HUES64 (cell line): ENCODE results near the gene GPR180.

Source experiments
- H3K27ac ChIP-seq: 2 replicates; pipeline ENCODE4 v1.7.0; 2013; ENCODE audit warnings: low read depth, low read length, inconsistent platforms
- H3K27me3 ChIP-seq: 2 replicates; pipeline ENCODE4 v1.6.1; 2013; ENCODE audit warnings: mild to moderate bottlenecking, low read length; ENCODE audit not compliant: insufficient read depth
- H3K36me3 ChIP-seq: 2 replicates; pipeline ENCODE4 v1.6.1; 2013; ENCODE audit warnings: mild to moderate bottlenecking, low read length; ENCODE audit not compliant: insufficient read depth
- H3K4me1 ChIP-seq: 2 replicates; pipeline ENCODE4 v1.6.1; 2013; ENCODE audit warnings: mild to moderate bottlenecking, low read length, moderate library complexity; ENCODE audit not compliant: insufficient read depth
- H3K4me3 ChIP-seq: 2 replicates; pipeline ENCODE4 v1.5.1; 2013; ENCODE audit warnings: mild to moderate bottlenecking, low read length, moderate library complexity
- H3K9ac ChIP-seq: 2 replicates; pipeline ENCODE4 v1.6.1; 2013; ENCODE audit warnings: mild to moderate bottlenecking, low read depth, low read length
- H3K9me3 ChIP-seq: 2 replicates; pipeline ENCODE4 v1.6.1; 2013; ENCODE audit warnings: low read depth, low read length; ENCODE audit not compliant: insufficient read depth
- WGBS: fragments of 150-250, 120-280 bp; methylation state at CpG from one replicate; pipeline ENCODE4 v1.1.7; 2013; ENCODE audit warnings: missing lambda C conversion rate; 5-methylcytosine and 5-hydroxymethylcytosine counted together

GPR180 gene

GRCh38 chr13:94568443-94568842 is 33.2 kb upstream of the GPR180 start:
- WGBS, result 100% methylated on average over 1 of the region's 1 CpG
- Histone ChIP-seq H3K27ac (no peak overlapping the region), H3K4me3 (no peak overlapping the region), H3K9ac (no peak overlapping the region), H3K4me1 (no peaks in the 10 kb centered on the region), H3K9me3 (no peaks in the 10 kb centered on the region), H3K27me3 (no peaks in the 10 kb centered on the region), H3K36me3 (peaks cover 34% of the 10 kb centered on the region)

- Histone ChIP-seq H3K9ac (no peak overlapping the region), H3K36me3 (peaks cover 45% of the 10 kb centered on the region), H3K27ac (no peak overlapping the region), H3K4me1 (no peaks in the 10 kb centered on the region), H3K9me3 (no peaks in the 10 kb centered on the region), H3K4me3 (no peak overlapping the region), H3K27me3 (no peaks in the 10 kb centered on the region)
- WGBS, result 92% methylated on average over 3 of the region's 3 CpGs
These were observed 32.0 kb upstream of the GPR180 start for GRCh38 chr13:94569615-94570014.

- no peak overlapping the region for H3K4me3 ChIP-seq
- H3K27ac ChIP-seq, result no peak overlapping the region
- peaks cover 100% of the 10 kb centered on the region for H3K36me3 ChIP-seq
- no peak overlapping the region for H3K9ac ChIP-seq
- WGBS, result 100% methylated on average over 1 of the region's 1 CpG
- no peaks in the 10 kb centered on the region for H3K27me3 ChIP-seq
- H3K4me1 ChIP-seq, result no peaks in the 10 kb centered on the region
- H3K9me3 ChIP-seq, result no peaks in the 10 kb centered on the region
These were observed 22.6 kb upstream of the GPR180 start for GRCh38 chr13:94579063-94579462.

- H3K36me3 ChIP-seq, result peaks cover 86% of the 10 kb centered on the region
These were observed 17.7 kb upstream of the GPR180 start for GRCh38 chr13:94583926-94584325.

GRCh38 chr13:94585543-94586101 is 16.0 kb upstream of the GPR180 start:
- Histone ChIP-seq H3K4me1 (no peaks in the 10 kb centered on the region), H3K27me3 (no peaks in the 10 kb centered on the region), H3K4me3 (no peak overlapping the region), H3K9me3 (no peaks in the 10 kb centered on the region), H3K9ac (no peak overlapping the region), H3K36me3 (peaks cover 85% of the 10 kb centered on the region), H3K27ac (no peak overlapping the region)
- WGBS, result 100% methylated on average over 6 of the region's 6 CpGs

More at GRCh38 chr13:94583926-94584325, 17.7 kb upstream of the GPR180 start:
- H3K27ac ChIP-seq, result no peak overlapping the region
- H3K4me1 ChIP-seq, result no peaks in the 10 kb centered on the region
- no peaks in the 10 kb centered on the region for H3K9me3 ChIP-seq
- no peak overlapping the region for H3K9ac ChIP-seq
- no peaks in the 10 kb centered on the region for H3K27me3 ChIP-seq
- no CpG with 5 or more reads among the region's 1 CpG for WGBS
- no peak overlapping the region for H3K4me3 ChIP-seq

- Histone ChIP-seq H3K36me3 (peaks cover 85% of the 10 kb centered on the region), H3K9ac (no peak overlapping the region), H3K9me3 (no peaks in the 10 kb centered on the region), H3K27ac (no peak overlapping the region), H3K27me3 (no peaks in the 10 kb centered on the region), H3K4me1 (no peaks in the 10 kb centered on the region), H3K4me3 (no peak overlapping the region)
- whole genome bisulfite sequencing, result 95% methylated on average over 7 of the region's 7 CpGs
These were observed 15.3 kb upstream of the GPR180 start for GRCh38 chr13:94586371-94586770.

GRCh38 chr13:94588541-94588940 is 13.1 kb upstream of the GPR180 start:
- Histone ChIP-seq H3K27me3 (no peaks in the 10 kb centered on the region), H3K27ac (no peak overlapping the region), H3K4me3 (no peak overlapping the region), H3K9ac (no peak overlapping the region), H3K9me3 (no peaks in the 10 kb centered on the region), H3K36me3 (peaks cover 84% of the 10 kb centered on the region), H3K4me1 (no peaks in the 10 kb centered on the region)
- 94% methylated on average over 3 of the region's 4 CpGs for WGBS

- Histone ChIP-seq H3K9ac (no peak overlapping the region), H3K27me3 (no peaks in the 10 kb centered on the region), H3K27ac (no peak overlapping the region), H3K4me3 (no peak overlapping the region), H3K36me3 (peaks cover 71% of the 10 kb centered on the region), H3K4me1 (peaks cover 8% of the 10 kb centered on the region), H3K9me3 (no peaks in the 10 kb centered on the region)
- 100% methylated on average over 2 of the region's 3 CpGs for WGBS
These were observed 10.9 kb upstream of the GPR180 start for GRCh38 chr13:94590744-94591143.

- peaks cover 37% of the 10 kb centered on the region for H3K36me3 ChIP-seq
- peaks cover 5% of the 10 kb centered on the region for H3K27me3 ChIP-seq
- H3K9me3 ChIP-seq, result no peaks in the 10 kb centered on the region
- H3K4me1 ChIP-seq, result peaks cover 8% of the 10 kb centered on the region
- H3K4me3 ChIP-seq, result peak overlapping the region; percentile 98
- peak overlapping the region; percentile 94 for H3K9ac ChIP-seq
- WGBS, result 15% methylated on average over 16 of the region's 16 CpGs
- H3K27ac ChIP-seq, result peak overlapping the region; percentile 51
These were observed 6.4 kb upstream of the GPR180 start for GRCh38 chr13:94595001-94595949.

GRCh38 chr13:94595950-94596574 is 5.6 kb upstream of the GPR180 start, which contains the start of gene TGDS:
Gene TGDS (minus strand): TSS chr13:94596152. CDS start chr13:94596136, 16 bp downstream.
- H3K27ac ChIP-seq, result peak within 1 kb of the TSS; percentile 51
- peaks cover 8% of the 10 kb centered on the region for H3K4me1 ChIP-seq
- WGBS, result 1% methylated on average over 40 of the region's 41 CpGs
- H3K9me3 ChIP-seq, result peaks cover 4% of the 10 kb centered on the region; the same call in 1 of the 2 replicates
- peak within 1 kb of the TSS; percentile 94 for H3K9ac ChIP-seq
- H3K27me3 ChIP-seq, result peaks cover 13% of the 10 kb centered on the region
- H3K36me3 ChIP-seq, result peaks cover 29% of the 10 kb centered on the region
- H3K4me3 ChIP-seq, result peak within 1 kb of the TSS; percentile 98

- WGBS, result 80% methylated on average over 20 of the region's 20 CpGs
- H3K9ac ChIP-seq, result peak overlapping the region; percentile 94; the same call in 1 of the 2 replicates
- H3K27me3 ChIP-seq, result peaks cover 13% of the 10 kb centered on the region
- peaks cover 8% of the 10 kb centered on the region for H3K4me1 ChIP-seq
- H3K9me3 ChIP-seq, result peaks cover 4% of the 10 kb centered on the region; the same call in 1 of the 2 replicates
- H3K4me3 ChIP-seq, result peak overlapping the region; percentile 98
- H3K27ac ChIP-seq, result no peak overlapping the region
- H3K36me3 ChIP-seq, result peaks cover 24% of the 10 kb centered on the region
These were observed 5.1 kb upstream of the GPR180 start for GRCh38 chr13:94596575-94596971.
